Esophagus muscularis mucosa (tissue), 4 donors: Measurements from ENCODE around the gene FEV. TPM values are rescaled to one million over a fixed set of nuclear protein-coding genes. Genes with fewer than 3 reads are reported as not detected.

Experiments
- DNase-seq: peaks from one replicate; pipeline ENCODE4 v3.0.0-alpha.2; 2017; ENCODE audit errors: extremely low spot score
- H3K27ac ChIP-seq, 4 donors: fragments of 200-600 bp; sonication (generic); replicated peaks in 1 of 4; 1 replicate in 3 of 4; 2 replicates in 1 of 4; pipeline ENCODE4 v1.5.1; 2016 to 2019; ENCODE audit warnings: mild to moderate bottlenecking in 1 of 4
- H3K27me3 ChIP-seq, 4 donors: fragments of 200-600 bp; sonication (generic); one replicate each; pipeline versions ENCODE4 v1.5.1 to v1.6.0; 2016 to 2019
- H3K36me3 ChIP-seq, 4 donors: fragments of 200-600 bp; sonication (generic); one replicate each; pipeline ENCODE4 v1.5.1; 2016 to 2019
- H3K4me1 ChIP-seq, 4 donors: fragments of 200-600 bp; sonication (generic); one replicate each; pipeline ENCODE4 v1.5.1; 2016 to 2019
- H3K4me3 ChIP-seq, 4 donors: fragments of 200-600 bp; sonication (generic); 1 replicate in 2 of 4; 2 replicates in 2 of 4; pipeline ENCODE4 v1.5.1; 2016 to 2019; ENCODE audit warnings: mild to moderate bottlenecking in 4 of 4, moderate library complexity in 1 of 4
- H3K9me3 ChIP-seq, 4 donors: fragments of 200-600 bp; sonication (generic); 1 replicate in 3 of 4; 2 replicates in 1 of 4; pipeline ENCODE4 v1.5.1; 2016 to 2019
- CTCF ChIP-seq, 3 experiments: fragments of 200-600 bp in 2 of 3; fragments of 450-650 bp in 1 of 3; sonication (generic) in 2 of 3; IDR thresholded peaks; one replicate each; pipeline ENCODE4 v1.5.1; 2017 to 2019; ENCODE audit warnings: antibody characterized with exemption in 3 of 3, mild to moderate bottlenecking in 2 of 3, moderate library complexity in 1 of 3
- EP300 ChIP-seq: sonication (generic); formaldehyde crosslinking; IDR thresholded peaks from one replicate; pipeline ENCODE4 v1.6.1; 2017; ENCODE audit warnings: antibody characterized with exemption
- POLR2A ChIP-seq: fragments of 450-650 bp; IDR thresholded peaks from one replicate; pipeline ENCODE4 v1.6.1; 2017; ENCODE audit warnings: antibody characterized with exemption, moderate library complexity, mild to moderate bottlenecking, low read depth
- POLR2AphosphoS5 ChIP-seq, 2 donors: sonication (generic); formaldehyde crosslinking; IDR thresholded peaks; one replicate each; pipeline ENCODE4 v1.6.1; 2017; ENCODE audit warnings: antibody characterized with exemption in 2 of 2
- WGBS: methylation state at CpG from one replicate; pipeline ENCODE4 v1.1.5; 2018; 5-methylcytosine and 5-hydroxymethylcytosine counted together
- intact Hi-C: fragments of 100-400 bp; cut with DNase I; formaldehyde crosslinking; loops from one replicate; pipeline ENCODE4 v1.15.1; 2023
- total RNA-seq, 4 donors: library from RNA; depleted of rRNA; stranded (reverse); fragments of >200 nt; gene quantifications; one replicate each; pipeline versions ENCODE4 v1.1.0 to v1.2.1, GENCODE V29; 2016

FEV gene
- total RNA-seq, 4 donors from 2014 or later = not detected

GRCh38 chr2:219002395-219003266 lies 17.6 kb upstream of the FEV start:
- WGBS = 0% methylated on average over 16 of the region's 72 CpGs
- Histone ChIP-seq H3K27me3 (peaks cover 5 to 96% (median 50%) of the 10 kb centered on the region in 4 donors), H3K4me3 (peak overlapping the region; percentile 18 to 36 (median 20)), H3K36me3 (no peaks in the 10 kb centered on the region), H3K4me1 (peaks cover 21 to 25% (median 22%) of the 10 kb centered on the region in 4 donors), H3K9me3 (no peaks in the 10 kb centered on the region), H3K27ac (no peak overlapping the region)
- DNase-seq = no peak
- intact Hi-C loops = no loop called here
- TF ChIP-seq POLR2A (no peak), CTCF (IDR thresholded peaks at IDR 0.05) (peak in 2 of 3 experiments; percentile 14 to 32)

GRCh38 chr2:219001577-219002394 lies 16.8 kb upstream of the FEV start:
- no peaks in the 10 kb centered on the region for H3K36me3 ChIP-seq
- H3K4me1 ChIP-seq = peaks cover 21 to 25% (median 22%) of the 10 kb centered on the region in 4 donors
- peaks cover 5 to 98% (median 50%) of the 10 kb centered on the region in 4 donors for H3K27me3 ChIP-seq
- no peak overlapping the region for H3K27ac ChIP-seq
- intact Hi-C loops = no loop called here
- no peak for DNase-seq
- TF ChIP-seq CTCF (IDR thresholded peaks at IDR 0.05) (no peak), EP300 (no peak), POLR2AphosphoS5 (IDR thresholded peaks at IDR 0.05) (no peak), POLR2A (no peak)
- no peaks in the 10 kb centered on the region for H3K9me3 ChIP-seq
- H3K4me3 ChIP-seq = peak overlapping the region in 3 of 4 donors; percentile 5 to 28 (median 19)
- 8% methylated on average over 18 of the region's 70 CpGs for WGBS

GRCh38 chr2:219001100-219001576 lies 16.2 kb upstream of the FEV start:
- Histone ChIP-seq H3K4me1 (peaks cover 24 to 29% (median 28%) of the 10 kb centered on the region in 4 donors), H3K27ac (no peak overlapping the region), H3K36me3 (no peaks in the 10 kb centered on the region), H3K27me3 (peaks cover 5 to 100% (median 53%) of the 10 kb centered on the region in 4 donors), H3K4me3 (peak overlapping the region in 2 of 4 donors; percentile 19 to 28), H3K9me3 (no peaks in the 10 kb centered on the region)
- intact Hi-C loops = no loop called here
- 30% methylated on average over 13 of the region's 26 CpGs for WGBS
- TF ChIP-seq EP300 = no peak
- no peak for TF ChIP-seq POLR2AphosphoS5 (IDR thresholded peaks at IDR 0.05)
- TF ChIP-seq CTCF (IDR thresholded peaks at IDR 0.05) = no peak
- TF ChIP-seq POLR2A = no peak
- no peak for DNase-seq

- no peak for TF ChIP-seq POLR2A
- no peak for TF ChIP-seq CTCF (IDR thresholded peaks at IDR 0.05)
- TF ChIP-seq POLR2AphosphoS5 (IDR thresholded peaks at IDR 0.05) = no peak
- no peak for TF ChIP-seq EP300
- DNase-seq = no peak
- Histone ChIP-seq H3K27ac (no peak overlapping the region), H3K36me3 (no peaks in the 10 kb centered on the region), H3K4me1 (peaks cover 30 to 34% (median 33%) of the 10 kb centered on the region in 4 donors), H3K27me3 (peaks cover 5 to 100% (median 56%) of the 10 kb centered on the region in 4 donors), H3K9me3 (no peaks in the 10 kb centered on the region), H3K4me3 (no peak overlapping the region)
- intact Hi-C loops = no loop called here
- WGBS = 0% methylated on average over 2 of the region's 8 CpGs
Observed at GRCh38 chr2:219000569-219000960, 15.6 kb upstream of the FEV start.
